Measurements from ENCODE around the gene ZBTB7C. TPM values are rescaled to one million over a fixed set of nuclear protein-coding genes. Genes with fewer than 3 reads are reported as not detected.

Gene ZBTB7C
- polyA plus RNA-seq, 1 donor (not counting 4 experiments of a cell fraction or from before 2014, with no cell fraction given): 0.58 TPM

DNA sequence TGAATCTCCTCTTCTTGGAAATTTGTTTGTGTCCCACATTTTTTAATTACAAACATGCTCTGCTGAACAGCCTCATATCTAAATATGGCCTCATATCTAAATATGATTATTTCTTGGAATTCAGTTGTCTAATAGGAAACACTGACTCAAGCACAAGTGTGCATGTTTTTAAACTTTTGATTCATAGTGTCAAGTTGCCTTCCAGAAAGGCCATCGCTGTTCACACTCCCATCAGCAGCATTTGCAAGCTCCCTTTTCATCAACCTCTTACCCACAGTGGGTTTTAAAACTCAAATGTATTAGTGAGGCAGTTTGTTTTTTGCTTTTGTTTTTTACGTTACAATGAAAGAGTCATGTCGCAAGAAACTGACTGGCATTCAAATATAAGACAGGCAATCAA is 413.5 kb downstream of the ZBTB7C start:
- H3K27ac ChIP-seq (ENCODE audit: control insufficient read depth, insufficient read depth, low read length): no peak overlapping the region
- peaks cover 2% of the 10 kb centered on the region for H3K9me3 ChIP-seq (ENCODE audit: control insufficient read depth, low read depth, low read length)
- H3K36me3 ChIP-seq (ENCODE audit: control insufficient read depth in 2 of 2, extremely low read depth in 1 of 2, insufficient read depth in 2 of 2, low read length in 2 of 2): no peaks in the 10 kb centered on the region
- H3K4me1 ChIP-seq (ENCODE audit: control insufficient read depth, extremely low read depth, insufficient read depth, low read length): no peaks in the 10 kb centered on the region
- no peaks in the 10 kb centered on the region for H4K20me1 ChIP-seq (ENCODE audit: control insufficient read depth, extremely low read depth, insufficient read depth, low read length)
- H3K9me1 ChIP-seq (ENCODE audit: control insufficient read depth, extremely low read depth, insufficient read depth, low read length): no peaks in the 10 kb centered on the region
- no peaks in the 10 kb centered on the region for H3K79me2 ChIP-seq (ENCODE audit: control insufficient read depth, insufficient read depth, low read length)
- H3K4me2 ChIP-seq (ENCODE audit: control insufficient read depth, extremely low read depth, insufficient read depth, low read depth, low read length): no peak overlapping the region
- TF ChIP-seq, protein P1, sequence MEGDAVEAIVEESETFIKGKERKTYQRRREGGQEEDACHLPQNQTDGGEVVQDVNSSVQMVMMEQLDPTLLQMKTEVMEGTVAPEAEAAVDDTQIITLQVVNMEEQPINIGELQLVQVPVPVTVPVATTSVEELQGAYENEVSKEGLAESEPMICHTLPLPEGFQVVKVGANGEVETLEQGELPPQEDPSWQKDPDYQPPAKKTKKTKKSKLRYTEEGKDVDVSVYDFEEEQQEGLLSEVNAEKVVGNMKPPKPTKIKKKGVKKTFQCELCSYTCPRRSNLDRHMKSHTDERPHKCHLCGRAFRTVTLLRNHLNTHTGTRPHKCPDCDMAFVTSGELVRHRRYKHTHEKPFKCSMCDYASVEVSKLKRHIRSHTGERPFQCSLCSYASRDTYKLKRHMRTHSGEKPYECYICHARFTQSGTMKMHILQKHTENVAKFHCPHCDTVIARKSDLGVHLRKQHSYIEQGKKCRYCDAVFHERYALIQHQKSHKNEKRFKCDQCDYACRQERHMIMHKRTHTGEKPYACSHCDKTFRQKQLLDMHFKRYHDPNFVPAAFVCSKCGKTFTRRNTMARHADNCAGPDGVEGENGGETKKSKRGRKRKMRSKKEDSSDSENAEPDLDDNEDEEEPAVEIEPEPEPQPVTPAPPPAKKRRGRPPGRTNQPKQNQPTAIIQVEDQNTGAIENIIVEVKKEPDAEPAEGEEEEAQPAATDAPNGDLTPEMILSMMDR (optimal IDR thresholded peaks at IDR 0.05 in 1 of 3, IDR thresholded peaks at IDR 0.05 in 1 of 3, conservative IDR thresholded peaks at IDR 0.05 in 1 of 3; ENCODE audit: extremely low read depth in 1 of 3, insufficient read depth in 2 of 3, low read length in 3 of 3): no peak
- no peak for TF ChIP-seq EZH2 (IDR thresholded peaks at IDR 0.05; ENCODE audit: low read length)
- FAIRE-seq: no peak
- no peak overlapping the region for H2AFZ ChIP-seq (ENCODE audit: control insufficient read depth, low read length)
- dilution Hi-C loops (cut with MboI; ENCODE audit: extremely low pct_ligation_motif_present, low sequenced_read_pairs): no loop called here
- H3K9ac ChIP-seq (ENCODE audit: control insufficient read depth, extremely low read depth, insufficient read depth, low read length): no peak overlapping the region
- no peak for DNase-seq (ENCODE audit: low read depth, low spot score)
- H3K27me3 ChIP-seq (ENCODE audit: control insufficient read depth, extremely low read depth, insufficient read depth, low read length): no peaks in the 10 kb centered on the region
- H3K4me3 ChIP-seq (ENCODE audit: control insufficient read depth in 2 of 3, extremely low read depth in 1 of 3, insufficient read depth in 2 of 3, low read depth in 1 of 3, low read length in 3 of 3): no peak overlapping the region

DNA sequence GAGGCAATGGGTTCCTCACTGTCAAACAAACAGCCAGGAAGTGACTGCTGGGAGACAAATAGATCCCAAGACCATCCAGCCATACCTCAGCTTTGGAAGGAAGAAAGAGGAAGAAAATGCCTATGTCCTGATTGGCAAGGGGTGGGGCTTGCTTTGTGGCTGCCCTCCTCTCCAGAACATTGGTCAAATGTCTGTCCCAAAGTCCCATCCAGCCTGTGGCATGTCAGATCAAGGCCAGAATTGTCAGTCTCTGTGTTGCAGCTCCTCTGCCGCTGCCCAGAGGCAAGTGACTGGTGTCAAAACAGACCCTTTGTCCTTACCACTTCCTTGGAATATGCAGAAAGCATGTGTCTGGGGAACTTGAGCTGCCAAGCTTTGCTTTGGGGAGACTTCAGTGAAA is 415.8 kb downstream of the ZBTB7C start:
- H3K4me1 ChIP-seq (ENCODE audit: control insufficient read depth, extremely low read depth, insufficient read depth, low read length): no peaks in the 10 kb centered on the region
- no peaks in the 10 kb centered on the region for H3K9me1 ChIP-seq (ENCODE audit: control insufficient read depth, extremely low read depth, insufficient read depth, low read length)
- peaks cover 2% of the 10 kb centered on the region for H3K9me3 ChIP-seq (ENCODE audit: control insufficient read depth, low read depth, low read length)
- DNase-seq (ENCODE audit: low read depth, low spot score) (no peak), FAIRE-seq (no peak)
- H3K79me2 ChIP-seq (ENCODE audit: control insufficient read depth, insufficient read depth, low read length): no peaks in the 10 kb centered on the region
- no peak overlapping the region for H3K27ac ChIP-seq (ENCODE audit: control insufficient read depth, insufficient read depth, low read length)
- TF ChIP-seq, protein P1 (optimal IDR thresholded peaks at IDR 0.05 in 1 of 3, IDR thresholded peaks at IDR 0.05 in 1 of 3, conservative IDR thresholded peaks at IDR 0.05 in 1 of 3; ENCODE audit: extremely low read depth in 1 of 3, insufficient read depth in 2 of 3, low read length in 3 of 3): no peak
- TF ChIP-seq EZH2 (IDR thresholded peaks at IDR 0.05; ENCODE audit: low read length): no peak
- H3K4me2 ChIP-seq (ENCODE audit: control insufficient read depth, extremely low read depth, insufficient read depth, low read depth, low read length): no peak overlapping the region
- H2AFZ ChIP-seq (ENCODE audit: control insufficient read depth, low read length): no peak overlapping the region
- no peaks in the 10 kb centered on the region for H4K20me1 ChIP-seq (ENCODE audit: control insufficient read depth, extremely low read depth, insufficient read depth, low read length)
- H3K36me3 ChIP-seq (ENCODE audit: control insufficient read depth in 2 of 2, extremely low read depth in 1 of 2, insufficient read depth in 2 of 2, low read length in 2 of 2): no peaks in the 10 kb centered on the region
- H3K9ac ChIP-seq (ENCODE audit: control insufficient read depth, extremely low read depth, insufficient read depth, low read length): no peak overlapping the region
- H3K4me3 ChIP-seq (ENCODE audit: control insufficient read depth in 2 of 3, extremely low read depth in 1 of 3, insufficient read depth in 2 of 3, low read depth in 1 of 3, low read length in 3 of 3): no peak overlapping the region
- H3K27me3 ChIP-seq (ENCODE audit: control insufficient read depth, extremely low read depth, insufficient read depth, low read length): no peaks in the 10 kb centered on the region
- dilution Hi-C loops (cut with MboI; ENCODE audit: extremely low pct_ligation_motif_present, low sequenced_read_pairs): no loop called here
